K562 (cell line): ENCODE results near the gene DPY30. TPM values are rescaled to one million over a fixed set of nuclear protein-coding genes. Genes with fewer than 3 reads are reported as not detected.

Experiments
- ARHGAP35 ChIP-seq: fragments of 450-650 bp; IDR thresholded peaks from 2 replicates; pipeline ENCODE4 v1.6.1; 2018; ENCODE audit not compliant: partially characterized antibody
- CBX1 ChIP-seq: sonication (generic); IDR thresholded peaks from 2 replicates; pipeline ENCODE4 v1.6.1; 2016; ENCODE audit warnings: antibody characterized with exemption, low read depth, mild to moderate bottlenecking
- CC2D1A ChIP-seq: fragments of 450-650 bp; IDR thresholded peaks from 2 replicates; pipeline ENCODE4 v1.6.1; 2017; ENCODE audit warnings: mild to moderate bottlenecking
- GATAD2A ChIP-seq: fragments of 450-650 bp; IDR thresholded peaks from 2 replicates; pipeline ENCODE4 v1.6.1; 2017
- HNRNPL ChIP-seq: fragments of 200-400 bp; formaldehyde crosslinking; IDR thresholded peaks from 2 replicates; pipeline ENCODE4 v1.6.1; 2017; ENCODE audit warnings: low read depth, mild to moderate bottlenecking, low read length
- MAFK ChIP-seq: IDR thresholded peaks from 2 replicates; pipeline ENCODE4 v1.6.1; 2011; ENCODE audit warnings: low read length, improper control_type of control experiment
- MTA3 ChIP-seq: fragments of 450-650 bp; formaldehyde crosslinking; IDR thresholded peaks from 2 replicates; pipeline ENCODE4 v1.6.1; 2017; ENCODE audit warnings: mild to moderate bottlenecking, borderline replicate concordance
- RBM22 ChIP-seq: fragments of 200-400 bp; formaldehyde crosslinking; IDR thresholded peaks from 2 replicates; pipeline ENCODE4 v1.6.1; 2018; ENCODE audit warnings: low read length, low read depth; ENCODE audit not compliant: poor library complexity, severe bottlenecking
- RBM39 ChIP-seq: fragments of 200-400 bp; formaldehyde crosslinking; optimal IDR thresholded peaks from 2 replicates; pipeline ENCODE3; 2018; ENCODE audit warnings: low read depth, low read length
- SIN3B ChIP-seq: fragments of 450-650 bp; IDR thresholded peaks from 2 replicates; pipeline ENCODE4 v1.6.1; 2017; ENCODE audit warnings: low read depth, mild to moderate bottlenecking, moderate library complexity
- TRIM24 ChIP-seq, 2 experiments: fragments of 450-650 bp; IDR thresholded peaks; 2 replicates each; pipeline ENCODE4 v1.6.1; 2016
- ZNF224 ChIP-seq: sonication (generic); formaldehyde crosslinking; IDR thresholded peaks from 2 replicates; pipeline ENCODE4 v1.8.0; 2022; ENCODE audit warnings: mild to moderate bottlenecking, missing genetic modification reagents
- ZNF695 ChIP-seq: fragments of 450-650 bp; formaldehyde crosslinking; IDR thresholded peaks from 2 replicates; pipeline ENCODE4 v1.4.0; 2020; ENCODE audit warnings: mild to moderate bottlenecking, moderate library complexity
- polyA plus RNA-seq, 8 experiments: library from polyadenylated mRNA; depleted of rRNA in 4 of 8; stranded (reverse) in 5 of 8; unstranded in 3 of 8; fragments of >200 nt; fragmentation: Nextera tagmentation in 2 of 8; fragmentation: Illumina TruSeq in 1 of 8; extraction: Ambion mirVana in 2 of 8; extraction: Trizol in 1 of 8; gene quantifications; 2 replicates each; pipeline versions ENCODE4 v1.2.1 to v1.2.3, GENCODE V29; 2011 to 2014; ENCODE audit warnings: inconsistent platforms in 1 of 8, missing spikeins in 1 of 8
- total RNA-seq, 7 experiments: library from RNA; depleted of rRNA in 6 of 7; stranded (reverse); fragments of >200 nt in 6 of 7; fragmentation: Illumina TruSeq in 2 of 7; extraction: Trizol in 2 of 7; gene quantifications; 2 replicates each; pipeline versions ENCODE4 v1.2.1 to v1.2.3, GENCODE V29; 2011 to 2021; ENCODE audit warnings: low replicate concordance in 1 of 7
- TF ChIP-seq, protein P1 (sequence below): fragments of 150-350 bp; conservative IDR thresholded peaks from 2 replicates; pipeline ENCODE4 v1.6.1; 2014; ENCODE audit warnings: low read length
- TF ChIP-seq, protein P2 (sequence below): fragments of 450-650 bp; formaldehyde crosslinking; IDR thresholded peaks from 2 replicates; pipeline ENCODE4 v1.4.0; 2022; ENCODE audit warnings: missing genetic modification characterization
- TF ChIP-seq, protein P3 (sequence below): fragments of 250-450 bp; sonication (Bioruptor Pico); IDR thresholded peaks from 2 replicates; pipeline ENCODE4 v1.9.0; 2021; ENCODE audit warnings: mild to moderate bottlenecking, inconsistent platforms
- TF ChIP-seq, protein P4 (sequence below), 3 experiments: fragments of 200-800 bp in 1 of 3; fragments of 250-450 bp in 1 of 3; fragments of 450-650 bp in 1 of 3; sonication (Bioruptor Pico) in 1 of 3; sonication (Bioruptor generic) in 1 of 3; formaldehyde crosslinking in 1 of 3; IDR thresholded peaks; 2 replicates each; pipeline versions ENCODE4 v1.6.1 to v1.8.0; 2016 to 2022; ENCODE audit warnings: mild to moderate bottlenecking in 2 of 3, missing genetic modification characterization in 2 of 3, missing compliant biosample characterization in 1 of 3, moderate library complexity in 1 of 3

The DPY30 gene
- total and polyA plus RNA-seq, 9 of the 15 experiments (the other 6 are each of a cell fraction or from before 2014, with no cell fraction given), result 64.6 to 402 (median 116) TPM

DNA sequence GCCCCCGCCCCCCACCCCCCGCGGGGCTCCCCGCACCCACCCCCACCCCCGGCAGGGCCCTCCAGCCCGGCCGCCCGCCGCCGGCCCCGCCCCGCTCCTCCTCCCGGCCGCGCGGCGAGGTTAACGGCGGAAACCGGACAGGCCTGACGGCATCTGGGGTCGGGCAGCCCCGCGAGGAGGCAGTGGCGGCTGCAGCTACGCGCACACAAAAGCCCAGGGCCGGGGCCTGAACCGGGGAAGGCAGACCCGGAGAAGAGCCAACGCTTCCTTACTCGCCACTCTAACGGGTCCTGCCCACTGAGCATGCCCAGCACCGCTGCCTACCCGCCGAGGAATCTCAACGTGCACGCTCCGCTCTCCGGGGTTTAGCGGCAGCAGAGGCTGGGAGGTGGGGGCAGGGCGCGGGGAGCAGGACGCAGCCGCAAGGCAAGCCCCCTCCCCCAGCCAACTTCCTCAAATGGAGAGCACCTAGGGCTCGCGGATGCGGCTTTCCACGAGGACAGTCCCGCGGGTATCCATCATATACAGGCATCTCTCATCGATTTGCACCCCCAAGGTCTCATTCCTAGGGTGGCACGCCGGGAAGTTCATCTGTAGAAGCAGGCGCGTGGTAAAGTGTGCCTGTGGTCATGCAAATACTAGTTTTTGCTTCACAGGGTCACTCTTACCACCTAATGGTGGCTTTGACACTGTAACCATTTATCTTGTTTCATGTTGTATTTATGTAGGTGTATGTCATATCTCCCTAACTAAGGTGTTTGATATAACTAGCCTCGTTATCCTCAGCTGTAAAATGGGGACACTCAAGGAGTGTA is 28.7 kb downstream of the DPY30 start, which contains the start of gene MEMO1 (continued):
- TF ChIP-seq ARHGAP35, result no peak
- peak; percentile 95 for TF ChIP-seq MTA3
- TF ChIP-seq, protein P1, sequence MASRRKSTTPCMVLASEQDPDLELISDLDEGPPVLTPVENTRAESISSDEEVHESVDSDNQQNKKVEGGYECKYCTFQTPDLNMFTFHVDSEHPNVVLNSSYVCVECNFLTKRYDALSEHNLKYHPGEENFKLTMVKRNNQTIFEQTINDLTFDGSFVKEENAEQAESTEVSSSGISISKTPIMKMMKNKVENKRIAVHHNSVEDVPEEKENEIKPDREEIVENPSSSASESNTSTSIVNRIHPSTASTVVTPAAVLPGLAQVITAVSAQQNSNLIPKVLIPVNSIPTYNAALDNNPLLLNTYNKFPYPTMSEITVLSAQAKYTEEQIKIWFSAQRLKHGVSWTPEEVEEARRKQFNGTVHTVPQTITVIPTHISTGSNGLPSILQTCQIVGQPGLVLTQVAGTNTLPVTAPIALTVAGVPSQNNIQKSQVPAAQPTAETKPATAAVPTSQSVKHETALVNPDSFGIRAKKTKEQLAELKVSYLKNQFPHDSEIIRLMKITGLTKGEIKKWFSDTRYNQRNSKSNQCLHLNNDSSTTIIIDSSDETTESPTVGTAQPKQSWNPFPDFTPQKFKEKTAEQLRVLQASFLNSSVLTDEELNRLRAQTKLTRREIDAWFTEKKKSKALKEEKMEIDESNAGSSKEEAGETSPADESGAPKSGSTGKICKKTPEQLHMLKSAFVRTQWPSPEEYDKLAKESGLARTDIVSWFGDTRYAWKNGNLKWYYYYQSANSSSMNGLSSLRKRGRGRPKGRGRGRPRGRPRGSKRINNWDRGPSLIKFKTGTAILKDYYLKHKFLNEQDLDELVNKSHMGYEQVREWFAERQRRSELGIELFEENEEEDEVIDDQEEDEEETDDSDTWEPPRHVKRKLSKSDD, result no peak
- peak; percentile 82 for TF ChIP-seq SIN3B
- 0 out of 2 replicates have a peak, but pooled peaks have one; percentile 67 for TF ChIP-seq ZNF224 (CRISPR knock-in tag)
- TF ChIP-seq RBM39, result peak; percentile 38
- TF ChIP-seq ZNF695 (CRISPR knock-in tag), result no peak
- TF ChIP-seq TRIM24 (IDR thresholded peaks at IDR 0.05), result peak; percentile 56 to 90; a peak in 3 of 4 replicates
- TF ChIP-seq MAFK, result no peak
- TF ChIP-seq CC2D1A, result peak; percentile 71
- TF ChIP-seq HNRNPL, result peak; percentile 90
- TF ChIP-seq CBX1, result peak; percentile 72; the same call in 1 of the 2 replicates
- TF ChIP-seq, protein P2, sequence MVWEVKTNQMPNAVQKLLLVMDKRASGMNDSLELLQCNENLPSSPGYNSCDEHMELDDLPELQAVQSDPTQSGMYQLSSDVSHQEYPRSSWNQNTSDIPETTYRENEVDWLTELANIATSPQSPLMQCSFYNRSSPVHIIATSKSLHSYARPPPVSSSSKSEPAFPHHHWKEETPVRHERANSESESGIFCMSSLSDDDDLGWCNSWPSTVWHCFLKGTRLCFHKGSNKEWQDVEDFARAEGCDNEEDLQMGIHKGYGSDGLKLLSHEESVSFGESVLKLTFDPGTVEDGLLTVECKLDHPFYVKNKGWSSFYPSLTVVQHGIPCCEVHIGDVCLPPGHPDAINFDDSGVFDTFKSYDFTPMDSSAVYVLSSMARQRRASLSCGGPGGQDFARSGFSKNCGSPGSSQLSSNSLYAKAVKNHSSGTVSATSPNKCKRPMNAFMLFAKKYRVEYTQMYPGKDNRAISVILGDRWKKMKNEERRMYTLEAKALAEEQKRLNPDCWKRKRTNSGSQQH, result peak; percentile 80; the same call in 1 of the 2 replicates
- TF ChIP-seq, protein P3, sequence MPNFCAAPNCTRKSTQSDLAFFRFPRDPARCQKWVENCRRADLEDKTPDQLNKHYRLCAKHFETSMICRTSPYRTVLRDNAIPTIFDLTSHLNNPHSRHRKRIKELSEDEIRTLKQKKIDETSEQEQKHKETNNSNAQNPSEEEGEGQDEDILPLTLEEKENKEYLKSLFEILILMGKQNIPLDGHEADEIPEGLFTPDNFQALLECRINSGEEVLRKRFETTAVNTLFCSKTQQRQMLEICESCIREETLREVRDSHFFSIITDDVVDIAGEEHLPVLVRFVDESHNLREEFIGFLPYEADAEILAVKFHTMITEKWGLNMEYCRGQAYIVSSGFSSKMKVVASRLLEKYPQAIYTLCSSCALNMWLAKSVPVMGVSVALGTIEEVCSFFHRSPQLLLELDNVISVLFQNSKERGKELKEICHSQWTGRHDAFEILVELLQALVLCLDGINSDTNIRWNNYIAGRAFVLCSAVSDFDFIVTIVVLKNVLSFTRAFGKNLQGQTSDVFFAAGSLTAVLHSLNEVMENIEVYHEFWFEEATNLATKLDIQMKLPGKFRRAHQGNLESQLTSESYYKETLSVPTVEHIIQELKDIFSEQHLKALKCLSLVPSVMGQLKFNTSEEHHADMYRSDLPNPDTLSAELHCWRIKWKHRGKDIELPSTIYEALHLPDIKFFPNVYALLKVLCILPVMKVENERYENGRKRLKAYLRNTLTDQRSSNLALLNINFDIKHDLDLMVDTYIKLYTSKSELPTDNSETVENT (CRISPR knock-in tag), result no peak; the same call in 1 of the 2 replicates
- peak; percentile 53 for TF ChIP-seq RBM22
- peak; percentile 89; the same call in 1 of the 2 replicates for TF ChIP-seq GATAD2A
- TF ChIP-seq, protein P4, sequence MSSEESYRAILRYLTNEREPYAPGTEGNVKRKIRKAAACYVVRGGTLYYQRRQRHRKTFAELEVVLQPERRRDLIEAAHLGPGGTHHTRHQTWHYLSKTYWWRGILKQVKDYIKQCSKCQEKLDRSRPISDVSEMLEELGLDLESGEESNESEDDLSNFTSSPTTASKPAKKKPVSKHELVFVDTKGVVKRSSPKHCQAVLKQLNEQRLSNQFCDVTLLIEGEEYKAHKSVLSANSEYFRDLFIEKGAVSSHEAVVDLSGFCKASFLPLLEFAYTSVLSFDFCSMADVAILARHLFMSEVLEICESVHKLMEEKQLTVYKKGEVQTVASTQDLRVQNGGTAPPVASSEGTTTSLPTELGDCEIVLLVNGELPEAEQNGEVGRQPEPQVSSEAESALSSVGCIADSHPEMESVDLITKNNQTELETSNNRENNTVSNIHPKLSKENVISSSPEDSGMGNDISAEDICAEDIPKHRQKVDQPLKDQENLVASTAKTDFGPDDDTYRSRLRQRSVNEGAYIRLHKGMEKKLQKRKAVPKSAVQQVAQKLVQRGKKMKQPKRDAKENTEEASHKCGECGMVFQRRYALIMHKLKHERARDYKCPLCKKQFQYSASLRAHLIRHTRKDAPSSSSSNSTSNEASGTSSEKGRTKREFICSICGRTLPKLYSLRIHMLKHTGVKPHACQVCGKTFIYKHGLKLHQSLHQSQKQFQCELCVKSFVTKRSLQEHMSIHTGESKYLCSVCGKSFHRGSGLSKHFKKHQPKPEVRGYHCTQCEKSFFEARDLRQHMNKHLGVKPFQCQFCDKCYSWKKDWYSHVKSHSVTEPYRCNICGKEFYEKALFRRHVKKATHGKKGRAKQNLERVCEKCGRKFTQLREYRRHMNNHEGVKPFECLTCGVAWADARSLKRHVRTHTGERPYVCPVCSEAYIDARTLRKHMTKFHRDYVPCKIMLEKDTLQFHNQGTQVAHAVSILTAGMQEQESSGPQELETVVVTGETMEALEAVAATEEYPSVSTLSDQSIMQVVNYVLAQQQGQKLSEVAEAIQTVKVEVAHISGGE (CRISPR knock-in tag; IDR thresholded peaks at IDR 0.05), result peak in 1 of 3 experiments; percentile 51; a peak in 2 of 6 replicates
